Non-pigmented ciliary epithelial cell (primary cell): Measurements from ENCODE around the gene PIK3CG.
"Not testable (repeated sequence)": the region's sequence is repeated elsewhere in the genome, so short reads cannot be mapped to it uniquely, and the experiment has no call there.

Experiments used
- DNase-seq: peaks from one replicate; pipeline ENCODE4 v3.0.0-alpha.2; 2010; ENCODE audit warnings: low read depth

Gene PIK3CG

DNA sequence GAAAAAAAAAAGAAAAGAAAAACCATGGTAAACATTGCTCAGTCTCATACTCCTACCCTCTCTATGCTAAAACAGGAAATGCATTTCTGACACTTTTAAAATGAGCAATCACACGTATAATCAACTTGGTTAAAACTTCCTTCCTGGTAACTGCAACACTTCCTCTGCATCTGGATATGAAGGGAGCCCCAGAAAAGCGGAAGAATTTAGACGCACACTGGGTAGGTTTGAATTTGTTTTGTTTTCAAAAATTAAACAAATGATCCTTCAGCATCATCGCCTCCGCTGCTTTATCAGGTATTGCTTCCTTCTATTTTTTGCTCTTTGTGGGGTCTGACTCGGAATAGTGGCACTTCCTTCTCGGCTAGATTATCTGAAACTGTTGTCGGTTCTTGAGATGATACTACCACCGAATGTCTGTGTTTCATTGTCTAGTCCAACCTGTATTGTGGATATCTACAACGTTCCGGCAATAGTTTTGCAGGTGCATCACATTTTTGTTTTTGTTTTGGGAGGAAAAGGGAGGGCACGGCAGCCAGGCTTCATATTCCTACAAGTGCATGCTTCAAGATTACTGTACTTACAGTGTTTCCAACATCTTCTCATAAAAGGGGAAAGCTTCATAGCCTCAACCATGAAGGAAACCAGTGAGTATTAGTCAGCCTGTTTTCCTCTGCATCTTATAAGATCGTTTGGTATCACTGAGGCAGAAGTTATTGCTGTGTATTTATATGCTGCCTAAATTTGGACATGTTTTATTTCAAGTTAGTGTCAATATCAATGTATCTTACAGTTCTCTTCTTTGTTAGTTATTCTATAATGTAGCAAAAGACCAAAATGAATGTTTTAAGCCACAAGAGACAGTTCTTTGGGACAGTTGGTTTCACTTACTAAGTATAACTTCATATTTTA is at the start of gene PIK3CG:
Gene PIK3CG (plus strand): TSS at position 153 of the 912 bp plus-strand sequence. CDS start 2,280 bp downstream, outside the sequence.
- no peak for DNase-seq

DNA sequence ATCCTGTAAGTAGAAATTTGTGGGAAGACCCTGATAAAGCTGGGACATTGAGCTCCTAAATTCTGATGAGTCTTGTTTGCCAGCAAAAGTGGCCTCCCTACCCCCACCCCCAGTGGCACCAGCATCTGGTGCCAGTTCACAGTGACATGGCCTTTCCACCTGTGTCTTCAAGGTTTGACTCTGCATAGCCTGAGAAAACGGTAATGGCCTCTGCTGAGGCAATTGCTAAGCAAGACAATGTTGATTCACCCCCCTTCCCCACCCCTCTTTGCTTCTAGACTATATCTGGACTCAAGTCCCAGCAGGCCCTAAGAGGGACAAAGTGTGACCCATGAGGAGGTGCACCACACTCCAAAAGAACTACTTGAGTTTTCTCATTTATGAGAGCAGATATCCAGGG is 48.0 kb upstream of the PIK3CG start:
- no peak for DNase-seq

GRCh38 chr7:106818736-106819135 is 46.3 kb upstream of the PIK3CG start:
- no peak for DNase-seq

DNA sequence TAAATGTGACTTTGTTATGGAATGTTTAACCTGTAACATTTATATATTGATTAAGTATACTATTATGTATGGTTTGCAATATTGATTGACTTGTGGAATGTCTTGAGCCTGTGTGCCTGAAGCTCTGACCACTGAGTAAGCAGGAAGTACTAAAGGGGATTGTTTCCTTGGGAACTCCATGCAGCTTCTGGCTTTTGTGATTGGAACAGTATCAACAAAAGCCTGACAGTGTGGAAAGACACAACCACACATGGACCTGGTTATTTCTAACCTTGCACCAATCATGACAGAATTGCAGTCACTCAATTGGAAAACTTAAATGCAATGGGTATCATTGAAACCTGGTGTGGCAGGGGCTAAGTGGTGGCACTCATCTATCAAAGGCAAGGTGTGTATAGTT is 45.5 kb upstream of the PIK3CG start:
- DNase-seq = no peak

- no peak for DNase-seq
These were observed 44.5 kb upstream of the PIK3CG start for GRCh38 chr7:106820321-106821217.

GRCh38 chr7:106823631-106824030 is 41.5 kb upstream of the PIK3CG start:
- DNase-seq = no peak

DNA sequence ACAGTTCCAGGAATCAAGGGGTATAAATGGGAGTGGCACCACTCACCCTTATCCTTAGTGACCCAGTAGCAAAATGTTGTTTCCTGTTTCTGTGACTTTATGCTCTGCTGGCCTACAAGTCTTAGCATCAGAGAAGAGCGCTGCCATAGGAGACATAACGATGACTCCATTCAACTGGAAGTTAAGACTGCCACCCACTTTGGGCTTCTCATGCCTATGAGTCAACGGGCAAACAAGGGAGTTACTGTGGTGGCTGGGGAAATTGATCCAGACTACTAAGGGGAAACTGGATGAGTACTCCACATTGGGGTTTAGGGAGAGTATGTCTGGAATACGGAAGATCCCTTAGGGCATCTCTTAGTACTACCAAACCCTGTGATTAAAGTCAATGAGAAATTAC is 40.6 kb upstream of the PIK3CG start:
- no peak for DNase-seq

GRCh38 chr7:106827626-106828025 is 37.5 kb upstream of the PIK3CG start:
- no peak for DNase-seq

DNA sequence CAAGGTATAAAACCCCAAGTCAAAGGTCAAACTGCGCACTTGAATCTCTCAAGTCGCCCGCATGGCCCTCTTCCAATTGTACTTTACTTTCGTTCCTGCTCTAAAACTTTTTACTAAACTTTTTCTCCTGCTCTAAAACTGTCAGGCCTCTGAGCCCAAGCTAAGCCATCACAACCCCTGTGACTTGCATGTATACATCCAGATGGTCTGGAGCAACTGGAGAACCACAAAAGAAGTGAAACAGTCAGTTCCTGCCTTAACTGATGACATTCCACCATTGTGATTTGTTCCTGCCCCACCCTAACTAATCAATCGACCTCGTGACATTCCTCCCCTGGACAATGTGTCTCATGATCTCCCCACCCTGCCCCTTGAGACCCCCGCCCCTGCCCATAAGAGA is 35.6 kb upstream of the PIK3CG start:
- DNase-seq = no peak

GRCh38 chr7:106830896-106831295 is 34.2 kb upstream of the PIK3CG start:
- DNase-seq = not testable (repeated sequence)

DNA sequence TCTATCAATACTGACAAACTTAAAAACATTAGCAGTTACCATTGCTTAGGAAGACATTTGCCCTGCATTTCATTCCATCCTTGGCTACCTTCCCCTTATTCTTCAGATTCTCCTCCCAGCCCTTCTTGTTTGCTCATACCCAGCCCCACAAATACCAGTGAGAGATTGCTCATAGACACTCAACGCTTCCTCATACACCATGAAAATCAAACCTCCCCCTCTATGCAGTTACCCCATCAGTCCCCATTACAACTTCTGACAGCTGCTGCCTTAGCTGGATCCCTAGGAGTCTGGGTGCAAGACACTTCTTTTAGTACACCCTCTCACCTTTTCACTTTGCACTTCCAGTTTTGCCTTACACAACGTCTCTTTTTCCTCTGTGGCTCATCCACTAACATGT is 28.3 kb upstream of the PIK3CG start:
- no peak for DNase-seq

GRCh38 chr7:106839511-106839910 is 25.6 kb upstream of the PIK3CG start:
- DNase-seq = no peak

GRCh38 chr7:106840342-106840741 is 24.7 kb upstream of the PIK3CG start:
- DNase-seq = peak; percentile 27

GRCh38 chr7:106841896-106842390 is 23.1 kb upstream of the PIK3CG start:
- DNase-seq = no peak

GRCh38 chr7:106844279-106844997 is 20.6 kb upstream of the PIK3CG start:
- DNase-seq = no peak

DNA sequence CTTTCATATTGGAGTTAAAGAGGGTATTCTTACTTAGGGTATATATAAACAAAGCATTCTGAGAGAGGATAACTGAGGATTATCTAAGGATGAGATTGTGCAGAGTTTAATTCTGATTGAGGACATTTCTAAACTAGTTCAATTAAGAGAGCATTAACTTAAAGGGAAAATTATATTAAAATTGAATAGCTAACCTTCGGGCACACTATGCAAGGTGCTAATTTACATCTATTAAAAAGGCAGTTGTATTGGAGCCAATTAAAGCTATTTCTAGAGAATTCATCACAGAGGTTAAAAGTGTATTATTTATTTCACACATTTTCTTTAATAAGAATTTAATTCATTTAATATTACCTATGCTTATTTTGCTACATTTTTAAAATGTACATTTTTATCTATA is 17.0 kb upstream of the PIK3CG start:
- DNase-seq = no peak

DNA sequence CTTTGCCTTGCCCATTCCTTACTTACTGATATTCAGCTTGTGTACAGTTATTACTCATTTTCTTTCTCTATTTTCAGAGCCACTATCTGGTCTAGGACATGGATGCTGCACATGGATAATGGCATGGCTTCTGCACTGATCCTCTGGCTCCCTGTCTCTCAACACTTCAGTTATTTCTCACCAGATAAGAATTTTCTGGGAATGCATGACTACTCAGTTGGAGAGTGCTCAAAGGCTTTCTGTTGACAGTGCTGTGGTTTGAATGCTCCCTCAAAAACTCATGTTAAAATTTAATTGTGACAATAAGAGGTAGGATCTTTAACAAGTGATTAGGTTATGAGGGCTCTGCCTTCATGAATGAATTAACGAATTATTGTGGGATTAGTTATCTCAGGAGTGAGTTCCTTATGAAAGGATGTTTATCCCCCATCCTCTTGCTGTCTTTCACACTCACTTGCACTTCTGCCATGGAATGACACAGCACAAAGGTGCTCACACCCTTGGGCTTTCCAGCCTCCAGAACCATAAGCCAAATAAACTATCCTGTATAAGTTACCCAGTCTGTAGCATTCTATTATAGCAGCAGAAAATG is 16.1 kb upstream of the PIK3CG start:
- peak; percentile 49 for DNase-seq

DNA sequence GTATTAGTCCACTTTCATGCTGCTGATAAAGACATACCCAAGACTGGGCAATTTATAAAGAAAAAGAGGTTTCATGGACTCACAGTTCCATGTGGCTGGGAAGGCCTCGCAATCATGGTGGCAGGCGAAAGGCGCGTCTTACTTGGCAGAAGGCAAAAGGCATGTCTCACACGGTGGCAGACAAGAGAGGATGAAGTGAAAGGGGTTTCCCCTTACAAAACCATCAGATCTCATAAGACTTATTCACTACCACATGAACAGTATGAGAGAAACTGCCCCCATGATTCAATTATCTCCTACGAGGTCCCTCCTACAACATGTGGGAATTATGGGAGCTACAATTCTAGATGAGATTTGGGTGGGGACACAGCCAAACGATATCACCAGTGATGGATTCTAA is 13.4 kb upstream of the PIK3CG start:
- not testable (repeated sequence) for DNase-seq

DNA sequence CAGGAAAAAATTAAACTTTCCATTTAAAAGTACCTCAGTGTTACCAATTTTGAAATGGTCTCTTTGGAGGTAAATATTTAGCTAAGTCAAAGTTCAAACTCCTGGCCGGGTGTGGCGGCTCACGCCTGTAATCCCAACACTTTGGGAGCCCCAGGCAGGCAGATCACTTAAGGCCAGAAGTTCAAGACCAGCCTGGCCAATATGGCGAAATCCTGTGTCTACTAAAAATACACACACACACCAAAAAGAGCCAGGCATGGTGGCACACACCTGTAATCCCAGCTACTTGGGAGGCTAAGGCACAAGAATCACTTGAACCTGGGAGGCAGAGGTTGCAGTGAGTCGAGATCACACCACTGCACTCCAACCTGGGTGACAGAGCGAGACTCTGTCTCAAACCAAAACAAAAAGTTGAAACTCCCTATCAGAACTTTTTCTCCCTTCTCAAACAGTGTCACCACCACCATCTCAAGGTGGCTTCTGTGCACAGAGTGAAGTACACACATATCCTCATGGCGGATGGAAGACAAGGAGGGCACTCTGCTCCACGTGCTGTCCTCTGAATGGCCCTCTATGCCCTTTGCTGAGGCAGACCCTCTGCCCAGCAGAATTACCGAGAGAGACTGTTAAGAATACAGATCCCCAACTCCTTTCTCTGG is 11.7 kb upstream of the PIK3CG start:
- no peak for DNase-seq

- DNase-seq = no peak
These were observed 9.4 kb upstream of the PIK3CG start for GRCh38 chr7:106855540-106856132.
